GM19099 (cell line): ENCODE measurements around the gene KIAA2012.

Experiments
- POLR2A ChIP-seq: IDR thresholded peaks from 3 replicates; pipeline ENCODE4 v1.6.1; 2011; ENCODE audit warnings: low read depth; ENCODE audit not compliant: insufficient read length; ENCODE audit errors: extremely low read depth

KIAA2012 gene

DNA sequence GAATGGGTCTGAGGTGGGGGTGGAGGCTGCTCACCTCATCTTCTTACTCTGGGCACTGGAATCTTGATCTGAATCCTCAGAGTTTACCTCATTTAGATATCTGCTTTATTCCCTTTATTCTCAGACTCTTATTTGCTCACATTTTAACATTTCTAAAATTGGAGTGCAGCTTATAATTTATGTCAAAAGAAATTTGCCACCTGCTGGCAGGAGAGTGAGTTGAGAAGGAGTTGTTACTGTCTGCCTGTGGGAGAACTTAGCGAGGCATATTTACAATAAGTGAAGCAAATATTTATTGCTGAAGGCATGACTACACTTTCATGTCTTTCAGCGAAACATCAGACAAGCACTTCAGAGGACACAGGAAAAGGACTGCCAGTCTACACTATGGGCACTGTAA lies 16.4 kb upstream of the KIAA2012 start:
- no peak for TF ChIP-seq POLR2A

DNA sequence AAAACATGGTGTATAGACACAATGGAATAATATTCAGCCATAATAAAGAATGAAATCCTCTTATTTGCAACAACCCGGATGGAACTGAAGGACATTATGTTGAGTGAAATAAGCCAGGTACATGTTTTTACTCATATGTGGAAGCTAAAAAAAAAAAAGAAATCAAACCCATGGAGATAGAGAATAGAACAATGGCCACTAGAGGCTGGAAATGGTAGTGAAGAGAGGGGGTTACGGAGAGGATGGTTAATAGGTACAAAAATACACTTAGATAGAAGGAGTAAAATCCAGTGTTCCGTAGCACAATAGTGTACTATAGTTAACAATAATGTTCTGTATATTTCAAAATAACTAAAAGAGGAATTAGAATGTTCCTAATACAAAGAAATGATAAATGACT lies 12.8 kb upstream of the KIAA2012 start:
- TF ChIP-seq POLR2A, result no peak

- TF ChIP-seq POLR2A, result no peak
These were observed 11.4 kb upstream of the KIAA2012 start for GRCh38 chr2:202061695-202062094.

GRCh38 chr2:202064171-202064880 lies 8.7 kb upstream of the KIAA2012 start:
- TF ChIP-seq POLR2A, result no peak

DNA sequence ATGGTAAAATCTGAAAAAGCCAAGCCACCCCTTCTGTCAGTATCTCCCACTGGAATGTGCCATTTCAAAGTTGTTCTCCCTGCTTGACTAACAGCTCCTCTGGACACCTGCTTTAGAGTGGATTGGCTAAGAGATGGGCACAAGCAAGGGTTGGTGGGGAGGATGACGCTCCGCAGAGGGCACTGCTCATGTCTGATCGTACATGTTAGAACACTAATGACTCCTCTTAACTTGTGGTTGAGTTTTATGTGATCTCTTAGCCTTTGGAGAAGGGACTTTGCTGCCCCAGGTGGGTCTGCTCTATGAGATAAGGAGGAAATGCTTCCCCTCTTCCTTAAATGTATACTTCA lies 8.2 kb upstream of the KIAA2012 start:
- TF ChIP-seq POLR2A, result no peak

DNA sequence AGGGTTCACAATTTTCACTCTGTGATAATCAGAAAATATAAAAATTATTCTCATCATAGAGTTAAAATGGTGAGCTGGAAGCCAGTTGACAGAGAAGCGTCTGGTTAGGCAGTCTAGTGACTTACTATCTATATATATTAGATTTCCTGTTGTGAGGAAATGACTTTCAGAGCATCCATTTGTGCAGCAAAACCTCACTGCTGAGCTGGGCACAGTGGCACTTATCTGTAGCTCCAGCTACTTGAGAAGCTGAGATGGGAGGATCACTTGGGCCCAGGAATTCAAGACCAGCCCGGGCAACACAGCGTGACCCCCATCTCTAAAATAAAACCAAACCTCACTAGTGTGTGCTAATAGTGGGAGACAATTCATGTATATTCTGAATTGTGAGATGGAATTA lies 7.2 kb upstream of the KIAA2012 start:
- no peak for TF ChIP-seq POLR2A

DNA sequence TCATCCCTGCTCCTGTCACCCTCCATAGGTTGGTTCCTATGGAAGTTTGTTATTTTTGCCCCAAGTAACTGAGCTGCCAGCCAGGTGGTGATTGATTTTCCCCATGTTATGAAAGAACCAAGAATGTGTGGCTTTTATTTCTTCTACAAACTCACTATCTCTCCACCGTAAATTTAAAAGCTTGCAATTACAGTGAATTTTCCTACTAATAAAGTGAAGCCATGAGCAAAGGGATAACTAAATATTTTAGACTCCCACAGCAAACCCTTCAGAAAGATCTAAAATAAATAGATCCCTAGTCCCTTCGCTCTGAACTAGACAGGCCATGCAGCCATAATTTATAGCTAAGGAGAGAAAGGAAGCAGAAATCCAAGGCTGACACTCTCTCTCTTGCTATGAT lies 6.2 kb upstream of the KIAA2012 start:
- no peak for TF ChIP-seq POLR2A

DNA sequence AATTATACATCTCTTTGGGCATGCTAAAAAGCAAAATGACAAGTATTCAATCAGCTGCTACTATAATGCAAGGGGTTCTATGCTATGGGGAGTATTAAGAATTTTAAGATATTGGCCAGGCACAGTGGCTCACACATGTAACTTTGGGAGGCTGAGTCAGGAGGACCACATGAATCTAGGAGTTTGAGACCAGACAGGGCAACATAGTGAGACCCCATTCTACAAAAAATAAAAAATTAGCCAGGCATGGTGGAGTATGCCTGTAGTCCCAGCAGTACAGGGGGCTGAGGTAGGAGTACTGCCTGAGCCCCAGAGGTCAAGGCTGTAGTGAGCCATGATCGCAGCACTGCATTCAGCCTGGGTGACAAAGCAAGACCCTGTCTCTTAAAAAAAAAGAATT lies 5.5 kb upstream of the KIAA2012 start:
- no peak for TF ChIP-seq POLR2A

DNA sequence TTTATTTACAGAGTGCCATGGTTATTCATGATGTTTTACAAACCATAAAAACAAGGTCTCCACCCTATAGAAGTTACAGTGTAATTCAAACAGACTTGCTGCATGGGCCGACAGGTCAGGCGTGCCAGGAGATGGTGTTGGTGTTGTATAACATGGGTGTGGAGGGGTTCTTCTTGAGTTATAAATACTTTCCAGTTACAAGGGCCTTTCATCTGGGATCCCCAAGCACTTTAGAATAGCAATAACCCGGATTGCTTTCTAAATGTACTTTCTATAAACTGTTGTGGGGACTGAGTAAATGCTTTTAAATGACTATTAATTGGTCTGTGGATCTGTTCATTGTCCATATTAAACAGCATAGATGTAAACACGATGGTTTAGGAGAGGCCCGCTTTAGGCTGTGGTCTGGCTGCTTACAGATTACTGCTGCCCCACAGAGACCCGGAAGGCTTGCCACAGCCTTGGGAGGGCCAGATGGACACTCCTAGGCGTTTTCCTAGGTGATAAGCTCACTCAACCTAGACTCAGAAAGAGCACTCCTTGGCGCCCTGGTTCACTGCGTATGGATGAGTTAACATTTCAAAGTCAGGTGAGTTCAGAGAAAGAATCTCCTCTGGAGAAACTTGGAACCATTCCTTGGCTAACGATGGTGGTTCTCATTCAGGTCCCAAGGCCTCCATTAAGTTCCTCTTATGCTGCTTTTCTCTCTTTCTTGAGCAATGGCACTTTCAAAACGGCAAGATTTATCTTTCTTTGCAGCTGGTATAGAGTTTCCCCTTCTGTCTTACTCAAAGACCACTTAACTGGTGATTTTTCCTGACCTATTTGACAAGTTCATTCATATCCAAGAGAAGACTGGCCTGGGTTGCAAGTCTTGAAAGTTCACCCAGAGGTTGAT lies 3.6 kb upstream of the KIAA2012 start:
- no peak for TF ChIP-seq POLR2A

- no peak for TF ChIP-seq POLR2A
These were observed 1.9 kb upstream of the KIAA2012 start for GRCh38 chr2:202071107-202071506.

DNA sequence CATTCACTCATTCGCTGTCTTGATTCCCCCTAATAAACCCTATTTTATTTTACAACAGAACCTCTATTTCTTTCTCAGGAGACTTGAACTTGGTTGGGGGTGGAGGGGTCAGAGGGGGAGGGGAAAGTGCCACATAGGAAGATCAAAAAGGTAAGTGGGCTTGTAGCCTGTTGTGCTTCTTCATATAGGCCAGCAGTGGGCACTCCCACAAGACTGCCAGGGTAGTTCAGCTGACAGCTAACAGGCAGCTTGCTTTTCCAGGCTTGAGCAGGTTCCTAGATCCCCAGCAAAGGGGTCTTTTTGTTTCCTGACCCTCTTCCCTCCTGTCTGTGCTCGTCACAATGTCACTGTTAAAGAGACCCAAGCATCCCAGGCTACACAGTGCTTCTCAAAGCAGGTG lies 829 bp upstream of the KIAA2012 start:
- TF ChIP-seq POLR2A, result no peak

- no peak for TF ChIP-seq POLR2A
These were observed 1.3 kb downstream of the KIAA2012 start for GRCh38 chr2:202074324-202074723.

DNA sequence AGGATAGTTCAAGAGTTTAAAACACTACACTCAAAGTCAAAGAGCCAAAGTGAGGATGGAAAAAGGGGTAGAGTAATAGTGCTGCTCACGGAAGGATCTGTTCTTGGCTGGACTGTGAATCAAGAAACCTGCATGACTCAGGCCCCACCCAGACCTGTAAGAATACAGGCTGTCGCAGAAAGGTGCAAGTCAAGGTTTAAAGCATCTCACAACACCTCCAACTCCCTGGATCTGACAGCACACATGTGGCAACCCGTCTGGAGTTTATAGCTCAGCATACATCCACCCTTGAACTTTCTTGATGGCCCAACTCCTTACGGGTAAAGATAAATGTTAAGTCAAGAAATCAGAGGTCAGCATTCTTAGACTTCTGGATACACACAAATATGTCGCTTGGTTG lies 6.3 kb downstream of the KIAA2012 start:
- no peak for TF ChIP-seq POLR2A

GRCh38 chr2:202084265-202084664 lies 11.2 kb downstream of the KIAA2012 start:
- no peak for TF ChIP-seq POLR2A

DNA sequence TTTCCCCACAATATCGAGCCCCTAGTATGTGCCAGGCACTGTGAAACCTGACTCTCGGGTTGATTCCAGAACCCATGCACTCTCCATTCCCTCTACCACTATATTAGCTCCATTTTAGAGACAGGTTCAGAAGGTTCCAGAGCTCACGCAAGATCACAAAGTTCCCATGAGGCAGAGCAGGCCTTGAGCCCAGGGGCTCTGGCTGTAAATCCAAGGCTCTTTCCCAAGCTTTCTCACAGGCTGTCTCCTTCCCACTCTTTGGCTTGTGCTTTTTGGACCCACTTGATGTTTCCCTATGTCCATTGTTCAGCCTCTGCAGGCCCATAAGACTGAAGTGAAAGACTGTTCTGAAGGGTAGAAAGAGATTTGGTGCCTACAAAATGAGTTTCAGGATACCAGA lies 15.7 kb downstream of the KIAA2012 start:
- no peak for TF ChIP-seq POLR2A

GRCh38 chr2:202090530-202090929 lies 17.5 kb downstream of the KIAA2012 start:
- TF ChIP-seq POLR2A, result no peak
